SKM-1 (cell line): Measurements from ENCODE around the gene ARHGEF28.

Experiments
- DNase-seq: peaks from one replicate; lab custom pipeline; 2025; ENCODE audit not compliant: unreplicated experiment; lab: John Stamatoyannopoulos, UW

ARHGEF28 gene

DNA sequence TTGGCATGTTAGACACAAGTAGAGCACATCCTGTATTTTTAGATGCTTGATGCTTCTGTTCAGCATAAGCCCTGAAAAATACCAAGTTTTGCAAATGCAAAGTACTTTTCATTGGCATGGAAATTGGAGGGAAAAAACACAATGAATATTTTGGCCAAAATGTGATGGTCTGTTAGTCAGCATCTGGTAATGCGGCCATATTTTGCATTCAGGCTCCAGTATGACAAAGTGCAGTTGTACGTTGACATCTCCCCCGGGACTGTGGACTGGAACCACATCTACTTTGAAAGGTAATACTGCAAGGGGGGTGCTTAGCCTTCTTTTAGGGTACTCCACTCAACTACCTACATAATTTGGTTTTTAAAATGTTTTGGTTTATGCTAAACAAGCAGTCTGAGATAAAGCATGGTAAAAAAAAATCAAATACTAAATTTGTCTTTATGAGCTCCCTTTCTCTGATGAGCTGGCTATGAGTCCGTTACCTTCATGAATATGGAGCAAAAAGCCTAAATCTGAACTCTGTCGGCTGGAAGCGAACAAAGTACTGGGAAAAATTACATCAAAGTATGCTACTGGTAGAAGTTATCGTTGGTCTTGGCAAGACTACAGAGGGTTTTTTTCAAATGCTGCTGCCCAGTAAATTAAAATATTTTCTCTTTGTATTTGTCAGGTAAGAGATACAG, 297.0 kb downstream of the ARHGEF28 start:
- no peak for DNase-seq

GRCh38 chr5:73928476-73929070, 302.6 kb downstream of the ARHGEF28 start:
- DNase-seq, result no peak

- DNase-seq, result no peak
These were observed 309.7 kb downstream of the ARHGEF28 start for GRCh38 chr5:73935719-73936118.

- no peak for DNase-seq
These were observed 312.4 kb downstream of the ARHGEF28 start for GRCh38 chr5:73938280-73938937.

- DNase-seq, result no peak
These were observed 312.9 kb downstream of the ARHGEF28 start for GRCh38 chr5:73938938-73939320.

DNA sequence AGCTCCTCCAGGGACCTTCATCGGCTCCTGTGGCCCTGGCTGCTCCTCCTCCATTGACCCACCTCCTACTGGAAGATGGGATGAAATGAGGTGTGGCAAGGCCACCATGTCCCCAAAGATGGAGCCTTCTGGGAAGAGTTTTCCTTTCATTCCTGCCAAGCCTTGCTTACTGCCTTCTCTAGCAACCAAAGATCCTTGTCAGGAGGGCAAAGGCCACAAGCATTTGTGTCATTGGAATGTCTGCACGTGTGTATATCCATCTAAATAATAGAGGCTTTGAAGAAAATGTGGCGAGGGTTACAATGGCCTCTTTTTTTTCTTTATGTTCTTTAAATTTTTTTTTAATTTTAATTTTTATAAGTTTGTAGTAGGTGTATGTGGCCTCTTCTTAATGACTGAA, 313.6 kb downstream of the ARHGEF28 start:
- DNase-seq, result no peak

GRCh38 chr5:73940026-73940425, 314.0 kb downstream of the ARHGEF28 start:
- DNase-seq, result no peak

- DNase-seq, result no peak
These were observed 314.8 kb downstream of the ARHGEF28 start for GRCh38 chr5:73940801-73941200.

DNA sequence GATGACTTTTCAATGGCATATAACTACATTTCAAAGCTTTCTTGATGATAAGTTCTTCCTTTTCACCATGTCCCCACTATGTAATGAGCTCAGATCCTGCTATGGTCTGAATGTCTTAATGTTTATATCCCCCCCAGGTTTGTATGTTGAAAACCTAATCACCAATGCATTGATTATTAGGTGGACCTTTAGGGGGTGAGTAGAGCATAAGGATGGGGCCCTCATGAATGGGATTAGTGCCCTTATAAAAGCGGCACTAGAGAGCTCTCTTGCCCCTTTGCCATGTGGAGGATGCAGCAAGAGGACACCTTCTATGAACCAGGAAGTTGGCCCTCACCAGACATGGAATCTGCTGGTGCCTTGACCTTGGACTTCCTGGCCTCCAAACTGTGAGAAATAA, 316.8 kb downstream of the ARHGEF28 start:
- no peak for DNase-seq

- no peak for DNase-seq
These were observed 317.4 kb downstream of the ARHGEF28 start for GRCh38 chr5:73943397-73943796.

DNA sequence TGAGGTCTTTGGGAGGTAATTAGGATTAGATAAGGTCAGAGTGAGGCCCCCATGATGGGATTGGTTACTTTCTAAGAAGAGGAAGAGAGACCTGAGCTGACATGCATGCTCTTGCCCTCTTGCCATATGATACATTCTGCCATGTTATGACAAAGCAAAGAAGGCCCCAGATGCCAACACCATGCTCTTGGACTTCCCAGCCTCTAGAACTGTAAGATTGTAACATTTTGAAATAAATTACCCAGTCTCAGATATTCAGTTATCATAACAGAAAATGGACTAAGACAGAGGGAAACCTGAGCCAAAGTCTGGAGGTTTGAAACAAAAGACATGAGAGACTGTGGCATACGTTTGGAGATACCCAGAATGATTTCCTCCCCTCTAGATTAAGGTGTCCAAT, 318.6 kb downstream of the ARHGEF28 start:
- DNase-seq, result no peak

DNA sequence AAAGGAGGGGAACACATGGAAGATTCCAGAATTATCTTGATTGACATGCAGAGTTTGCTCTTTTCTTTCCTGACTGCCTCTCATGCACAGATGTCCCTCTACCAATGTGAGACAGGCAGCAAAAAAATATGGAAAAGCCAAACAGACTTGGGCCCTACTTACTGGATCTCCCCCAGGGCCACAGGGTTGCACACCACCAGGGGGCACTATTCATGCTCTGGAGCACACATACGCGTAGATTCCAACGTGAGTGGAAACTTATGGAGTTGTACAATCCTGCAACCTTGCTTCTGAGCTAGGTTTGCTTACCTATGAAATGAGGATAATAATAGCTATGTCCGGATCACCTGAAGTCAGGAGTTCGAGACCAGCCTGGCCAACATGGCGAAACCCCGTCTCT, 319.5 kb downstream of the ARHGEF28 start:
- DNase-seq, result no peak

- DNase-seq, result no peak
These were observed 320.3 kb downstream of the ARHGEF28 start for GRCh38 chr5:73946278-73946677.

DNA sequence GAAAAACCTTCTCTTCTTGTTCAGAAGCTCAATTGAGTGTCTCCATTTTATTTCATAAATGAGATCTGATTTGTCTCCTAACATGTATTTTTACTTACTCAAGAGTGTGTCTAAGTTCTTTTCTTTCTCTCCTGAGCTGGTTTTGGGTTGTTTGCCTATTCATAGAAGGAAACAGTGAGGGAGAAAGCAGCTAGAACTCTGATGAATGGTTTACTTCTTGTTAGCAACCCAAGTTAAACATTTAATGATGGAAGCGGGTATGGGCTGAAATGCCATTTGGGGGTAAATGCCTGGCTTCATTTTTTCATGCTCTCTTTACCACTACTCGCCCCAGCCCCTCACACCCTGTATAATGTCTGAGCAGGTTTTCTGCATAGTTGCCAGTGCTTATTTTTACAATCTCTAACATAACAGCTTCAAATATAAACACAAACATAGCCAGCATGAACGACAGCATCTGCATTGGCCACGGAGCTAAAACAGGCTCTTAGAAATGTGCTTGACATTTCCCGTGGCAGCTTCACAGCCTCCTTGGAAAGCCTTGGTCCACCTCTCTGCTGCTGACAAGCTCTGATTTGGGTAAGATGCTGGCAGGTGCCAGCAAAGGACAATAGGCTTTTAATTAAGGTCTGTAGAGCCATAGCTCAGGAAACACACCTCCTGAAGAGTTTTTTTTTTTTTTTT, 321.1 kb downstream of the ARHGEF28 start:
- no peak for DNase-seq

DNA sequence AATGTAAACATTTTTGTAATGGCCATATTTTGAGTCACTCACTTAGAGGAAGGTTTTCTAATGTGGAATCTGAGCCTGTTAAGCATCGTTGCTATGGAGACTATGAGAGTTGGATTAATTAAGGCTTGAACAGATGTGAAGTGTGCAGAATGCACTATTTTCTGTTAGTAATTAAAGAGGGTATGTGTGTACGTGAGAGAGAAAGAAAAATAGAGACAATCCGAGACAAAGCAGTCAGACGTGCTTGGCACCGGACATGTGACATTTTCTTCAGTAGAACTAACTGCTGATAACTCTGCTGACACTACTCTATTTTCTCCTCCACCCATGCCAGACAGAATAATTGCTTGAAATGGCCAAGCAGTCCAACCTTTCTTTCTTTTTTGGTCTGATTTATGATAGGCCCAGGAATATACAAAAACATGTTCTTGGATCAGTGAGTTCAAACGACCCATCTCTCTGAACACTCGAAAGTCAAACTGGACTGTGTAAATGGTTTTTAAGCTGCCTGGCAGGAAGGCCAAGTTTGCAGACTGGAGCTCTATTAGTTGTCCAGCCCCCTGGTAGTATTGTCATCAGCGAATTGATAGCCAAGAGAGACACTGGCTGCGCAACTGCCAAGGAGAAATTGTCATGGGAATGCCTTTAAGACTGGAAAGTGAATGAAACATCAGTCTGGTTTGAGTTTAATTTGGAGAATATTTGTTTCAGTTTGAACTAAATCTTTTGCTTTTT, 322.1 kb downstream of the ARHGEF28 start:
- DNase-seq, result no peak

DNA sequence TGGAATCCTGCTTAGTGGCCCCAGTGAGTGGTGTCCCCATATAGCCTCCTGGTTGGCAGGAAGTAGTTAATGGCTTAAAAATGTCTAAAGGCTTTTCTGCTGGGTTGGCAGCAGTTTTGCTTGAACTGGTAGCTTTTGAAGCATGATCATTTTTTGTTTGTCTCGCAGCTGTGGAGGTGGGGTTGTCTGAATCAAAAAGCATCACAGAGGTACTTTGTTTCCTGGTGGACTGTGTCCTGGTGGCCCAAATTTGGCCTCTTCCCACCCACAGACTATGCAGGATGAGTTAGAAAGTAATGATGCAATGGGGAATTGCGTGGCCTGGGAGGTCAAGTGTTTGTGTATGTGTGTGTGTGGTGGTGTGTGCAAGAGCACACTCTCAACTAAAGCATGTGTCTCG, 322.7 kb downstream of the ARHGEF28 start:
- DNase-seq, result no peak

- no peak for DNase-seq
These were observed 324.5 kb downstream of the ARHGEF28 start for GRCh38 chr5:73950441-73950873.

DNA sequence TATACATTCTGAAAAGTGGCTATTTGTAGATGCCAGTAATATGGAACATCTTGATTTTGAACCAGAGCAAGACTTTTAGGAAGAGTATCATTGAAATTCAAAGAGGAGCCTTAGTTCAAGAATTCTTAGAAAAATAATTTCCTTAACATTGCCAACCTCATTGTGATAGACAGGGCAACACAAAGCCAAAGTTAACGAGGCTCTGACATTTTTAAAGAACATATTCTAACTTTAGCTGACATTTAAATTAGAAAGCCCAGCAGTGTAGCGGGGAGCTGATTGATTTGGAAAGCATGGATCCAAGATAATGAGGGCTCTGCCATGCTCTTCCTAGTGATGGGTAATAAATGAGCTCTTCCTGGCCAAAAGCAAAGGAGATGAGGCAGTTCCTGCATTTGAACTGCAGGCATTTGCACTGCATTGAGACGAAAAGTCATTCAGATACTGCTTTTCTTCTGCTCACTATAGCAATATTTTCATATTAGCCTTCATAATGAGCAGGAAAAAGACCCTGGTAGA, 325.0 kb downstream of the ARHGEF28 start:
- no peak for DNase-seq

DNA sequence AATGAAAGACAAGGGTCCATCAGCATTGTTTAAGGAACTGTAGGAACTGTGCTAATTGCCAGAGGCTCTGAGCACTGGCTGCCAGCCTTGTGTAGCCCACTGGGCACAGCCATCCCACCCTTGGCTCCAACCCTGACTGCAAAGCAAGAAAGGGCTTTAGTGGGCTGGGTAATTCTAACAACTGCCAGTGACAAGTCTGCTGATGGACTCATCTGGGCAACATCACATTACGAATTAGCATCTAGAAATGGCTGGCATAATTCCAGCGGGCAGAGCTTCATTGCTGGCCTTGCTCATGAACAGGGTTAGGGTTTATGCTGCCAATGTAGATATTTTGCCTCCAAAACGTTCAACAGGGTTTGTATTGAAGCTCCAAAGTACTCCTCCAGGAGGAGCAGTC, 326.9 kb downstream of the ARHGEF28 start:
- no peak for DNase-seq

DNA sequence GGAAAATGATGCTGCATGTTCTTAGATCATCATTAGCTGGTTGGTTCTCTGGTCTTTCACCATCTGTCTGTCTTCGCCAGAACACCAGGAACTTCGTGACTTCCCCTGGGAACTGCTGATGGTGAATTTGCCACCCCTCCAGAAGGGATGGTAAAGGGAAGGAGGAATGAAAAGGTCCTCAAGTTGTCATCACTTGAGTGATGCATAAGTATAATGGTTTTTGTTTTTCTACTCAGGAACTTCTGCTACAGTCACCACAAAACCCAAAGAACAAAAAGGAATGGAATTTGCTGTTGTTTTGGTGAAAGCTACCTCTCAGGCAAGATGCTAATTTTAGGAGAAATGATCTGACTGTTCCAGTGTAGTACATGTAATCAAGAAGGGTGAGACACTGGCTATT, 328.4 kb downstream of the ARHGEF28 start:
- no peak for DNase-seq

DNA sequence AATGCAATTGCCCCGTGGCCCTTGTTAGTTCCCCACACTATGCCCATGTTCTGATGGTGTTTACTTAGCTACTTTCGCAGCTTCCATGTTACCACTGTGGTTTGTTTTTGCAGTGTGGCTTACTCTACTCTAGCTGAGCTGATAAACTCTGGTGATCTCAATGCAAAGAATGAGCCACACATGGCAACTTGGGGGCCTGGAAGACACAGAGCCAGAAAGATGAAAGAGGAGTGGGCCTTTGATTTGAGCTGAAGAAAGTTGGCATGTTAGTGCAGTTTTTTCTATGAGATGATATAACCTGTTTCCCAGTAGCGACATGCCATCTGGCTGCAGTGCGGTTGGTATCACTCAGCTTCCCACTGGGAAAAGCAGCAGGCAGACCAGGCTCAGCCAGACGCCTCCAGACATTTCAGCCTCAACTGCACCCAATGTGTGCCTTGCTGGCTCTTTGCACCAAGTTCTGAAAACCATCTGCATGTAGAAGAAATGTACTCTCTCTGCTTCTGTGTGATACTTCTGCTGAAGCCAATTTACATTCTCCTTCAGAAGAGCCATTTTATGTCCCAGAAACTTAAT, 329.4 kb downstream of the ARHGEF28 start:
- DNase-seq, result no peak
